Suppressor macrophage treated with lipopolysaccharide for 1 hour (primary cell): ENCODE measurements around the gene CADM2.
"Not testable (repeated sequence)": the region's sequence is repeated elsewhere in the genome, so short reads cannot be mapped to it uniquely, and the experiment has no call there.

ENCODE experiments used
- DNase-seq, 3 donors: peaks; one replicate each; pipeline ENCODE4 v3.0.0-alpha.2; 2020 to 2022

Gene CADM2

GRCh38 chr3:85495602-85496001, 536.8 kb downstream of the CADM2 start:
- DNase-seq = no peak

DNA sequence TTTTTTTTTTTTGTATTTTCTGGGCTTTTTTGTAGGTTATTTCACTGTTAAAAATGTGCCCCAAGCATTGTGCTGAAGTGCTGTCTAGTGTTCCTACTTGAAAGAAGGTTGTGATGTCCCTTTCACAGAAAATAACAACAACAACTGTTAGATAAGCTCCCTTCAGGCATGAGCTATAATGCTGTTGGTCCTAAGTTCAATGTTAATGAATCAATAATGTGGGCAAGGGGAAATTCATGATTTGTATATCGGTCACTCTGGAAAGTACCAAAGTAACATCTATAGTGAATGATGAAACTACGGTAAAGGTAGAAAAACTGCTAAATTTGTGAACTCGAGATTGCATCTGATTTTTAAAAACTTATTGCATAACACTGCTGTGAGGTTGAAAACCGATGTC, 539.4 kb downstream of the CADM2 start:
- DNase-seq = no peak

DNA sequence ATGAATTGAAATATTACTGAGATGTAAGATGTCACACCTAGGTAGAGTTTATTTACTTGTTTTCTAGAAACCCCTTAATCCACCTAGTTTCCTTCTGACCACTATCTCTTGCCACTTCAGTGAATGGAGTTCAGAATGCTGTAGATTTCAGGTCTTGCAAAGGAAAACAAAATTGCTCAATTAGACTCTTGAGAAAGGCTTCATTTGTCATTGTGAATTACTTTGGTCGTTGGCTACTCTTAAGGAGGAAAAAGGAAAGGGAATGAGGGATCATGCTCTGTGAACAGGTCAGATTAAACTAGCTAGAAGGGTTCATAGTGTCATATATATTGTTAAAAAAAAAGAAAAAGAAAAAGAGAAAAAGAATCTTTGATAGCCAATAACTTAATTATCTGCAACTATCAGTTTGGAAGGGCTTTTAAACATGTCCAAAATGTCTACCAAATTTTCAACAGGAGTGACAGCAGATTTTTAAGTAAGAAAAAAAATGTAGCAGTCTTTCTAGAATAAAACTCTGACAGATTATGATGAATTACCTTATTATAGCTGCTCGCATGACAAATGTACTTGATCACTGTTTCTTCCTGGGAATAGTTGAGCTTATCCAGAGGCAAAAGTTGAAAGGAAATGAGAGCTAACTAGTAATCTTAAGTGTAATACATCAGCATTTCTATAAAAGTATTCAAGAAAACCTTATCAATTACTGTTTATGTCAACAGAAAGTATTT, 543.5 kb downstream of the CADM2 start:
- no peak for DNase-seq

DNA sequence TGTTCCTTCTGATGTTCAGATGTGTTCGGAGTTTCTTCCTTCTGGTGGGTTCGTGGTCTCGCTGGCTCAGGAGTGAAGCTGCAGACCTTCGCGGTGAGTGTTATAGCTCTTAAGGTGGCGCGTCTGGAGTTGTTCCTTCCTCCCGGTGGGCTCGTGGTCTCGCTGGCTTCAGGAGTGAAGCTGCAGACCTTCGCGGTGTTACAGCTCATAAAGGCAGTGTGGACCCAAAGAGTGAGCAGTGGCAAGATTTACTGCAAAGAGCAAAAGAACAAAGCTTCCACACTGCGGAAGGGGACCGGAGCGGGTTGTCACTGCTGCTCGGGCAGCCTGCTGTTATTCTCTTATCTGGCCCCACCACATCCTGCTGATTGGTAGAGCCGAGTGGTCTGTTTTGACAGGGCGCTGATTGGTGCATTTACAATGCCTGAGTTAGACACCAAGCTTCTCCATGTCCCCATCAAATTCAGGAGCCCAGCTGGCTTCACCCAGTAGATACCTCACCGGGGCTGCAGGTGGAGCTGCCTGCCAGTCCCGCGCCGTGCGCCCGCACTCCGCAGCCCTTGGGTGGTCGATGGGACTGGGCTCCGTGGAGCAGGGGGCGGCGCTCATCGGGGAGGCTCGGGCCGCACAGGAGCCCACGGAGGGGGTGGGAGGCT, 545.5 kb downstream of the CADM2 start:
- DNase-seq = peak in 1 of 3 donors; percentile 1

- DNase-seq = not testable (repeated sequence)
Measured at GRCh38 chr3:85504785-85505511, 546.2 kb downstream of the CADM2 start.

DNA sequence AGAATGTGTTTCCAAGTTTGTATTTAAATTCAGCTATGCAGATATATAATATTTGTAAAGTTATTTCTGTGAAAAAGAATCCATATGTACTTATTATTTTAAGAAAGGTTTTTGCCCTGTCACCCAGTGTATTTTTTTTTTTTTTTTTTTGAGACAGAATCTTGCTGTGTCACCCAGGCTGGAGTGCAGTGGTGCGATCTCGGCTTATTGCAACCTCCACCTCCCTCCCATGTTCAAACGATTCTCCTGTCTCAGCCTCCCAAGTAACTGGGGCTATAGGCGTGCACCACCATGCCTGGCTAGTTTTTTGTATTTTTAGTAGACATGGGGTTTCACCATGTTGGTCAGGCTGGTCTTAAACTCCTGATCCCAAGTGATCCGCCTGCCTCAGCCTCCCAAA, 548.3 kb downstream of the CADM2 start:
- not testable (repeated sequence) for DNase-seq

GRCh38 chr3:85508659-85509058, 549.9 kb downstream of the CADM2 start:
- no peak for DNase-seq

DNA sequence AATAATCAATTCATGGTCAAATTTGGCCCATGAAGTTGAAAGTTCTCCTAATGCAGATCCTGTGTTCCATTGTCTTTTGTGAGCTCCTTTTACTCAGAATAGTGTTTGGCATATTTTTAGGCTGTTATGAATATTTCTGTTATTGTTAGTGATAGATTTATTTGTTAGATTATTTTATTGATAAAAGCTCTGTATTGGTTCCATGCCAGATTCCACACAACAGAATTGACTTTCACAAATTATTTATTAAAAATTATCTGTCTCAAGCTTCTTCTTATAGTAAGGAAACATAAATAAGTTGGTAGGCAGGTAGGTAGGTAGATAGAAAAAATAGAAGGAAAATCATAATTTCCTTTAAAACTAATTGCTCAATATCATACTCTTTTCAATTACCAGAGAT, 557.4 kb downstream of the CADM2 start:
- DNase-seq = no peak

DNA sequence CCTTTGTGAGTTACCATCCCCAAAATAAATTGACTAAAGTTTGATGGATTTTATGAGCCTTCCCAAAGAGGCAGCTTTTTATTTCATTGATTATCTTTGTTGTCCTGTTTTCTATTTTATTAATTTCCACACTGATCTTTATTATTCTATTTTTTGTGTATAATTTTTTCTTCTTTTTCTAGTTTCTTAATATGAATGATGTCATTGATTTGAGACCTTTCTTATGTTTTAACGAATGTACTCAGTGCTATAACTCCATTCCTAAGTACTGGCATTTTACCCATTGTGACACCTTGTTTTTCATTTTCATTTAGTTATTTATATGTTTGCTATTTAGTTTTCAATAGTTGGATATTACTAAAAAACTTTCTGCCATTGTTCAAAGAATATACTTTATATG, 565.3 kb downstream of the CADM2 start:
- no peak for DNase-seq

DNA sequence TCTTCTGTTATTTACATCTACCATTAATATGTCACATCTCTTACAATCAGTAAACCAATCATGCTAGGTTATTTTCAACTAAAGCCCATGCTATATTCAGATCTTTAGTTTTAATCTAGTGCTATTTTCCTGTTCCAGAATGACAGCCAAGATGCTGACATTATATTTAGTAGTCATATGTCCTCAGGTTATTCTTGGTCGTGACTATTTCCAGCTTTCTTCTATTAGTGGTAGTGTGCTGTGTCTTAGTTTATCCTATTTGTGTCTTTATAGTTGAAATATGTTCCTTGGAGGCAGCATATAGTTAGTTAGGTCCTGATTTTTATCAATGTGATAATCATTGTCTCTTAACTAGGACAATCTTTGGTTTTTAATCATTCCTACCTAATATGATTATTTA, 566.5 kb downstream of the CADM2 start:
- DNase-seq = no peak

GRCh38 chr3:85533586-85533985, 574.8 kb downstream of the CADM2 start:
- DNase-seq = no peak

DNA sequence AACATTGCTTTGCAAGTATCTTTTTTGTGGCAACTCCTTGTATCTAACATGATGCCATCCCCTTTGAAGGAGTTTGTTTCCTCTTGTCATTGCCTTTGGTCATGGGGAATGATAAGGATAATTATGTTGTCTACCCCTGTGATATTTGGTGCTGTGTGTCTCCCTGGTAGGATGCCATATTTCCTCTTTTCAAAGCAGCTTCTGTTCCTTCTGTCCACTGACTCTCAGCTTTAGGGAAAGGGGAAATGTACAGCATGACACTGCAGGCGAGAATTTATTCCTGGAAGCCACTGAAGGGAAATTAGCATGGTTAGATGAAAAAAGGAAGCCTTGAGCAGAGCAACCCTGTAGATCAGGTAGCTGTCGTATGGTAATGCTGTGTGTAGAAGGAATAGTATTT, 576.7 kb downstream of the CADM2 start:
- peak in 2 of 3 donors; percentile 1 for DNase-seq

- peak in 1 of 3 donors; percentile 7 for DNase-seq
Measured at GRCh38 chr3:85539232-85539631, 580.4 kb downstream of the CADM2 start.

- DNase-seq = no peak
Measured at GRCh38 chr3:85554153-85554552, 595.4 kb downstream of the CADM2 start.

- no peak for DNase-seq
Measured at GRCh38 chr3:85560088-85560785, 601.4 kb downstream of the CADM2 start.

GRCh38 chr3:85567071-85567676, 608.4 kb downstream of the CADM2 start:
- peak; percentile 34 to 77 (median 61) for DNase-seq

DNA sequence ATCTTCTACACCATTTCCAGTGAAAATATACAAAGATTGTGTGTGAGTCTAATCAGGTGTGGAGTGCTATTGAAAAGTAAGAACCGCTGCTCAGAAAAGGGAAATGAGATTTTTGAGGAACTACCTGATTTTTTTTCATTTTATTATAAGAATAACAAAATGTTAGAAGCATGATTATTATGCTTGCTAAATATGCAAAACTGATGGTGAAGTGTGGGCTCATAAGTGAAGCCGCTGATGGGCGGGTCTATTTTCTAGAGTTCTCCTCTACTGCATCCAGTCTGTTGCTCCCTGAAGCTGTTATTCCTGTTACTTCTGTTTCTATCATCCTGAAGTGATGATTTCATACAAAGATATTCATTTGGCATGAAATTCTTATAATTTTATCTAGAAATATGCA, 612.0 kb downstream of the CADM2 start:
- no peak for DNase-seq

GRCh38 chr3:85571835-85572234, 613.0 kb downstream of the CADM2 start:
- peak in 1 of 3 donors; percentile 27 for DNase-seq

DNA sequence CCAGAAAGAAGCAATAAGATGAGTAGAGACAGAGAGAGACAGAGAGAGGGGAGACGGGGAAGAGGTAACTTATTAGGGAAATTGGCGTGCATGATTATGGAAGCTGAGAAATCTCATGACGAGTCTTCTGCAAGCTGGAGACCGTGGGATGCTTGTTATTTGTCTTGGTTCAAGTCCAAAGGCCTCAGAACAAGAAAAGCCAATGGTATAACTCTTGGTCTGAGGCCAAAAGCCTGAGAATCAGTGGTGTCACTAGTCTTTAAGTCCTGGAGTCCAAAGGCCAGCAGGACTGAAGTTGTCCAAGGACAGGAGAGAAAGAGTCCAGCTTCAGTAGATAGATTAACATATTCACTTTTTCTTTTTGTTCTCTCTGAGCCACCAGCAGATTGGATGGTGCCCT, 613.6 kb downstream of the CADM2 start:
- DNase-seq = no peak

- no peak for DNase-seq
Measured at GRCh38 chr3:85572978-85573377, 614.2 kb downstream of the CADM2 start.

DNA sequence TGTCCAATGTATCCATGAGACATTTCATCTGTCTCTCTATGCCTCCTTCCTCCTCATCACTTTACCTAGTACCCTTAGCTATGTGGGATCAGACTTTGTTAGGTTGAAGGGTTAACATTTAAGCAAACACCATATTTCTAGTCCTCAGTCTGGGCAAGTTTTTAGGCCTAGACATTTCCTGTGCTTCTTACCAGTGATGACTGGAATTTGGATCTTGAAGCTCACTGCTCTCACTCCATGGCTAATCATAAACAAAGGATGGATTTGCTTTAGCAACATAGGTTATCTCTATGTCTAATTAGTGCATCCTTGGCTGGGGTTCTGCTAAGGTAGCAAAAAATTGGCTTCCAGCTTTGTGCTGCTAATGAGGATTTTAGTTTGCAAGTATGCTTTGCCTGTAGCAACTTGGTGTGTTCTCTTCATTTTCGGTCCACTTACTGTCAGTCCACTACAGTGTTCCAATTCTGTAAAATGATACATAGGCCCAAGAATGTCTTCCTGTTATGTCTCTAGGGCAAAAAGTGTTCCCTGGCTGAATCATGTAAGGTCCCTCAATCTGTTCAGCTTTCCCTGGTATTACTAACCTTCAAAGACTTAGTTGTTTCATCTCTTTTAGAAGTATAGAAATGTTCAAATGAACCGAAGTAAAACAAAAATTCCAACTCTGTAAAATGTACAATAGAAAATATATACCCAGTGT, 615.4 kb downstream of the CADM2 start:
- no peak for DNase-seq

DNA sequence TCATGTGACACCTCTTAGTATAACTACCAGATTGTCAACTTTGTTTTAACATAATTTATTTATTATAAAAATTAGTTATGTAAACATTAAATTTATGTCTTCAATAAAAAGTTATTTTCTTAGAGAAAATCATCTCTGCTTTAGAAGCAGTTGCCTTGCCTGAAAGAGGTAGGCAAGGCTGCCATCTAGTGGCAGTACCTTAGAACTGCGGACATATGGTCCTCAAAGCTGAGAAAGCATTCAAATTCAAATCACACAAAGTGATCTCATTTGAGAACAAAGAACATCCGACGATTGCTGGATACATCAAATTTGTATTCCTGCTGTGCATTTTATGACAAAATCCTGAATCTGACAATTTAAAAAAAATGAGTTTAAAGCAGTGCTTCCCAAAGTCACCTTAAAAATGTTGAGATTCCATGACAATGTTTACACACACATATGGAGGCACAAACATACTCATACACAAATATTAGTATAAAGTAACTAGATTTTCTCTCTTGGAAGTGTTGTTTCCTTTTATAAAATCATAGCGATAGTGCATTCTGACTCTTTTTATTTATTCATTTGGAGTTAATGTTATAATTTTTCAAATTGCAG, 617.4 kb downstream of the CADM2 start:
- DNase-seq = peak; percentile 36 to 73 (median 66)
